NCI-H2227 (cell line): Measurements from ENCODE around the gene ACCS.
A peak's percentile ranks its signal among the peaks of the same experiment; 100 is the strongest.

Source experiments
- DNase-seq: peaks from one replicate; lab custom pipeline; 2025; ENCODE audit not compliant: unreplicated experiment; lab: John Stamatoyannopoulos, UW

ACCS gene

GRCh38 chr11:44128729-44129128 lies 62.7 kb downstream of the ACCS start:
- no peak for DNase-seq

- DNase-seq, result no peak
These were observed 64.7 kb downstream of the ACCS start for GRCh38 chr11:44130751-44131150.

DNA sequence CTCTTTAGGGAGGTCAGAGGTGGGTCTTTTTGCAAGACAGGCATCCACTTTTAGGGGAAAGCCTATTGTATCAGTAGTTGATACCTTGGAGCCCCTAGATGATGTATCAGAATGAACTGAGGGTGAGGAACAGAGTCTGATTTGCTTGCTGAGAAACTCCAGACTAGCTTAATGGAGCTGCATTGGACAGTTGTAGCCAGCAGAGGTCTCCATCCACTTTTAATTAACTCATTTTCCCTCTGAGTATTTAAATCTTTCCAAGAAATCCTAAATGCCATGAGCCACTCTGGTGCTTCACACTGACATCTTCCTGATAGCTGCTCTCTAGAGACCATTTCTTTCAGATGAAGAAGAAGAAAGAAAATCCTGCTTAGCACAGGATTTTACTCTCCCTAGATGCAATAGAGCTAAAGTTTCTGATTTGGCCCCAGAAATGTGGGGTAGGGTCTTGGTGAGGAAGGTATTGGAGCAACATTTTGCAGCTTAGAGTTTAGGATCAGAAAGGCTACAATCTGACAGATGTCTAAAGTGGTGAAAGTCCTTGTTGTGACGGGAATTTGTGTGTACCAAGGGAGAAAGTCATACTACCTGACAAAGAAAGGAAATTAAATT lies 67.4 kb downstream of the ACCS start:
- DNase-seq, result peak; percentile 26
